Measurements from ENCODE around the gene NF1. TPM values are rescaled to one million over a fixed set of nuclear protein-coding genes. Genes with fewer than 3 reads are reported as not detected.

NF1 gene
- total RNA-seq, 1 experiment from 2014 or later: 57.0 TPM

DNA sequence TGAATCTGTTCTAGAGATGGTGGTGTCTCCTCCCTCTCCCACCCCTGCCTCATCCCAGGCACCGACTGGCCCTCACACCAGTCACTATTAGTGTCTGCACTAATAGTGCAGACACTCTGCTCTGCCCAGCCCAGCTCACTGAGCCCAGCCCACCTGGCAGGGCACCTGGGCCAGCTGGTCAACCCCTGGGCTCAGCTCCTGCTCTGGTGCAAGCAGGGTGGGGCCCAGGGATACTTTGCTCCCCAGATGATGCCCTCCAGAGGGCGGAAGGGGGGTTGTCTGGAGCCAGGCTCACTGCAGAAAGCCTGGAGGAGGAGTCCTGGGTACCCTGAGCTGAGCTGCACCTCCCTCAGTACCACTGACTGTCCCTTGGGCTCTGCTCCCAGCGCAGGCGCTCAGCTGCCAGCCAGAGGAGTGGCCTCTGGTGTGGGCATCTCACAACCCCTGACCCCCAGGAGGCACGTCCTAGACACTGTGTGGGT lies 311.2 kb downstream of the NF1 start:
- Histone ChIP-seq H3K36me3 (no peaks in the 10 kb centered on the region), H3K4me1 (peaks cover 21% of the 10 kb centered on the region), H3K9me3 (replicated peaks) (no peaks in the 10 kb centered on the region), H3K27ac (no peak overlapping the region), H3K4me3 (no peak overlapping the region), H3K27me3 (no peaks in the 10 kb centered on the region)
- no peak for DNase-seq

DNA sequence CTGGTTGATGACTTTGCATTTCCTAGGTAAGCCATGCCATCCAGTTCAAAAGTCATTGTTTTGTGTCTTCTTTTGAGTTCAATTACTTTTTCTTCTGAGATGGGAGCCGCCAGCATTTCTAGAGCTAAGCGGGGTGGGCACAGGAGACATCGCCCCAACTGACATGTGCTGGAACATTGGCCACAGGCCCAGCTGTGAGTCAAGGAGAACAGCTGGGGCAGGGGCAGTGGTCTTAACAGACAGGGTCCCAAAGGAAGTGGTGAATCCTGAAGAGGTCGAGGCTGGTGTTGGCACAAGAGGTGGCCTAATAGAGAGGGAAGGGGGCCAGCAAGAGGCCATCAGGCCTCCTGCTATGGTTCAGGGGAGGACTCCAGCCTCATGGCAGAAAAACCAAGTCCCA lies 313.8 kb downstream of the NF1 start:
- Histone ChIP-seq H3K27ac (no peak overlapping the region), H3K4me1 (peaks cover 32% of the 10 kb centered on the region), H3K36me3 (no peaks in the 10 kb centered on the region), H3K4me3 (no peak overlapping the region), H3K9me3 (replicated peaks) (no peaks in the 10 kb centered on the region), H3K27me3 (no peaks in the 10 kb centered on the region)
- no peak for DNase-seq

DNA sequence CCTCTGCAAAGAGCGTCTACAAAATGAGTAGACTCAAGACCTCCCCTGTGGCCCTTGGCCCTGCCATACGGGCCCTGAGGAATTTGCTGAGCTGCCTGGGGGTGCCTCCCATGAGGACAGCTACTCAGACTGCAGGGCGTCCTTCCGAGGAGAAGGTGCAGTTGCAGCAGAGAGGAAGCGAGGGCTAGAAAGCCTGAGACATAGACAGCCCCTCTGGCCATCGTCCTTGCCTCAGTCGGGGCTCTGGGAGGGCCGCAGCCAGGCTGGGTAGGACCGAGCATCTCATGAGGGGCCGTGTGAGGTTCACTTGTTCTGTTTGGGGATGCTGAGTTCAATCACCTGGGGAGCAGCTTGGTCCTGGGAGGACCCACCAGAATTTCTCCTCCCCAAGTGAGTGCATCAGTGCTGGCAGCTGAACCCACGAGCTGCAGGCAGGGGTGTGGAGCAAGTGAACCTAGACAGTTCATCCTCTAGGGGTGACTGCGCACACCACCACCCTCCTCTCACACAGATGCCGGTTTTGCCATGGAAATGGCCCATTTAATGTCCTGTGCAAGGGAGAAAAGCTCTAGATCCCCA lies 317.0 kb downstream of the NF1 start:
- H3K27ac ChIP-seq: no peak overlapping the region
- no peak for DNase-seq
- peaks cover 60% of the 10 kb centered on the region for H3K4me1 ChIP-seq

DNA sequence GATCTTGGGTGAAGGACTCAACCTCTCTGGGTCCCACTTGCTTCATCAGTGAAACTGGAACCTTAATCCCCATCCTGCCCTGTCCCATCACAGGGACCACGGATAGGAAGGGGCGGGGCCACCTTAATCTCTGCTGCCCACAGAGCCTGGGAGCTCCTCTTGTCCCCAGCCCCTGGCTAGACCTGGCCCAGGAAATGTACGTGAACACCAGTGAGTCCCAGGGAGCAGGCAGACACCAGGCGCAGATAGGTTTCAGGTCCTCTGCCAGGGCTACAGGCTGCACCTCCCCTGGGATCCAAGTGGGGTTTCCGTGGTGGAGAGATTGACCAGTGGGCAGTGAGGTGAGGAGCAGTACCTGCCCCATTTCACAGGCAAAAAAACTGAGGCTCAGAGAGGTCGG lies 317.7 kb downstream of the NF1 start:
- H3K4me3 ChIP-seq: no peak overlapping the region
- H3K4me1 ChIP-seq: peaks cover 61% of the 10 kb centered on the region
- no peaks in the 10 kb centered on the region for H3K36me3 ChIP-seq
- no peaks in the 10 kb centered on the region for H3K27me3 ChIP-seq
- no peak for DNase-seq
- no peak overlapping the region for H3K27ac ChIP-seq
- H3K9me3 ChIP-seq (replicated peaks): no peaks in the 10 kb centered on the region

More for the DNA sequence above, 317.0 kb downstream of the NF1 start:
- no peaks in the 10 kb centered on the region for H3K36me3 ChIP-seq
- H3K4me3 ChIP-seq: no peak overlapping the region
- no peaks in the 10 kb centered on the region for H3K9me3 ChIP-seq (replicated peaks)
- H3K27me3 ChIP-seq: no peaks in the 10 kb centered on the region

DNA sequence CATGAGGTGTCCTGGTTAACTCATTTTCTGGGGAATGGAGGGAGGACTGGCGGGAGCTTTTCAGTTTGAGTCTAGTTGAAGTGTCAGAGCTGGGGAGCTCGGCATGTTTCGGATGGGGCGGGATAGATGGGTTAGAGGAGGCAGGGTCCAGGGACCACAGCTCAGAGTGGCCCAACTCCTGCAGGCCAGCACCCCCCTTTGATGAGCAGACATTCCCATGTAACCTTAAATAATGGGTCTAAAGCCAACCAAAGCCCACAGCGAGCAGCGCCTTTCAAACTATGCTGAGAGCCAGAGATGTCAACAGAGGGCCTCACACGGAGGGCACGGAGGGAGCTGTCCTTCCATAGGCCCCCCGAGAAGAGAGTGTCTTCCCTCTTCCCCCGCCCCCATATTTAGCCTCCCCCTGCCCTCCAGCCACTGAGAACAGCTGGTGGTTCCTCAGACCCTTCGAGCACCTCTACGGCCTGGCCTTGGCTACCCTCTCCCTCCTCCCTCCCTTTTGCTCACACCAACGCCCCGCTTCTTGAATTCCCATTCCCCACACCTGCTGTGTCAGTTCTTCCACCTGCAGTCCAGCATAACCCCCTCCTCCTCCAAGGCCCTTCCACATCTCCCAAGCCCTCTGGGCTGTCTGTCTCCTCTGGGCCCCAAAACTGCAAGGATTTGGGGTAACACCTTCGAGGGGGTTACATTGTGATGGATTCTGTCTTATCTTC lies 318.5 kb downstream of the NF1 start:
- DNase-seq: peak in 1 of 2 experiments; percentile 36
- Histone ChIP-seq H3K4me1 (peaks cover 55% of the 10 kb centered on the region), H3K27ac (peak overlapping the region; percentile 40), H3K4me3 (no peak overlapping the region), H3K27me3 (no peaks in the 10 kb centered on the region), H3K36me3 (no peaks in the 10 kb centered on the region), H3K9me3 (replicated peaks) (no peaks in the 10 kb centered on the region)

DNA sequence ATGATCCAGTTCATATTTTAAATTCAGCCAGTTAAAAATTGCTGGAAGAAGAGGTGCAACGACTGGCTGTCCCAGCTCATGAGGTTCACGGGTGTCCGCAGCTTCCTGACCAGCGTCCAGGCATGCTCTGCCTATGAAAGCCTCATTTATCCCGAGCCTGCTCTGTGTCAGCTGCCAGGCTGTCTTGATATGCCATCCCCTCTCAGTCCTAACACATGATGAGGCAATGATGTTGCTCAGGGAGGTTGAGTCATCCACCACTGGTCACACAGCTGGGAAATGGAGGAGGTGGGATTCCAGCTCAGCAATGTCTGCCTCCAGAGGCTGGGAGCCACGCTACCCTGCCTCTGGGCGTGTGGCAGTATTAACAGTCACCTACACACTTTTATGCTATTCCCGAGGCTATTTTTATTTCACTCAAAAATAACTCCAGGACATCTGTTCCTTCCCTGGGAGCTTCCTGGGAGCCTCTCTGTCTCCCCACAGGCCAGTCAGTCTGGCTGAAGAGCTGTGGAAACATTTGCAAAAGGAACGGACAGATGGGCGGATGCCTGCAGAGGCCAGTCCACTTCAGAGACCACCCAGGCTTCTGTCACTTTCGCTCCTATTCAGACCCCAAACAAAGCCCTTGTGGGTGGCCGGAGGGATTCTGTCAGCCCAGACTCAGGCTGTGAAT lies 319.2 kb downstream of the NF1 start:
- peak; percentile 87 to 89 for DNase-seq
- peaks cover 47% of the 10 kb centered on the region for H3K4me1 ChIP-seq

DNA sequence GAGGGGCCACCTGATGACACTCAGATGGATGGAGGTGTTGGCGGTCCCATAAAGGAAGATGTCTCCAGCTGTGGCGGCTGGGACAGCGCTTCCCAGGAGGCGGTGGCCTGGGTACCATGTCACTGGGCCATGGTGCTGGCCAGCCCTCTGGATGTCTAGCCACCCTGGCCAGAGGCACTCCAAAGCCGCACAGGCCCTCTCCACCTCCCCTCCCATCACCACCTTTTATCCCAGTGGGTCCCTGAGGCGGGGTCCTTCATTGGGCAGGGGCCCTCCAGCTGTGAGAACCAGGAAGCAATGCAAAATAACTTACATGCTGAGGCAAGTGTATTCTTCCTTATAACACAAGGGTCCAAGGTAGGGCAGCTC lies 319.8 kb downstream of the NF1 start:
- no peaks in the 10 kb centered on the region for H3K36me3 ChIP-seq
- H3K4me3 ChIP-seq: no peak overlapping the region
- H3K27ac ChIP-seq: peak overlapping the region; percentile 40; the same call in 1 of the 2 replicates
- no peaks in the 10 kb centered on the region for H3K9me3 ChIP-seq (replicated peaks)
- H3K27me3 ChIP-seq: no peaks in the 10 kb centered on the region
- H3K4me1 ChIP-seq: peaks cover 45% of the 10 kb centered on the region
- DNase-seq: no peak

More for the DNA sequence above, 319.2 kb downstream of the NF1 start:
- no peaks in the 10 kb centered on the region for H3K9me3 ChIP-seq (replicated peaks)
- peak overlapping the region; percentile 40 for H3K27ac ChIP-seq
- H3K27me3 ChIP-seq: no peaks in the 10 kb centered on the region
- H3K36me3 ChIP-seq: no peaks in the 10 kb centered on the region
- no peak overlapping the region for H3K4me3 ChIP-seq

DNA sequence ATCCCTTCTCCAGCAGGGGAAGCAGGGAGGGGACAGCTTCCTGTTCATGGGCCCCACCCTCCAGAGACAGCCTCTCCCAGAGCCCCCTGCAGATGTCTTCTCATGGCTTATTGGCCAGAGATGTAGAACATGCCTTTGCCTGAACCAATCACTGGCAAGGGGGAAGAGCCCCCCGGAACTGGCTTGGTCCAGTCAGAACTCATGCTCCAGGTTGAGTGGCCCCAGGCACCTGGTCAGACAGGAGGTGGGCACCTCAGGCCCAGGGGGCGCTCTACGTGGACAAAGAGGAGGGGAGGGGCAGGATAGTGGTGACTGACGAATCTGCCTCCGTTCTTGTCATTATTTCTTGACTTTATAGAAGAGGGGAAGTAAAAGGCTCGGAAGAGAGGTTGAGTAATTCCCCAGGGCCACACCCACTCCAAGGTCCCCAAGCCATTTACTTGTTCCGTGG lies 320.3 kb downstream of the NF1 start:
- no peaks in the 10 kb centered on the region for H3K27me3 ChIP-seq
- H3K27ac ChIP-seq: peak overlapping the region; percentile 40; the same call in 1 of the 2 replicates
- no peaks in the 10 kb centered on the region for H3K36me3 ChIP-seq
- H3K4me3 ChIP-seq: no peak overlapping the region
- no peaks in the 10 kb centered on the region for H3K9me3 ChIP-seq (replicated peaks)
- H3K4me1 ChIP-seq: peaks cover 45% of the 10 kb centered on the region
- peak; percentile 36 to 41 for DNase-seq

DNA sequence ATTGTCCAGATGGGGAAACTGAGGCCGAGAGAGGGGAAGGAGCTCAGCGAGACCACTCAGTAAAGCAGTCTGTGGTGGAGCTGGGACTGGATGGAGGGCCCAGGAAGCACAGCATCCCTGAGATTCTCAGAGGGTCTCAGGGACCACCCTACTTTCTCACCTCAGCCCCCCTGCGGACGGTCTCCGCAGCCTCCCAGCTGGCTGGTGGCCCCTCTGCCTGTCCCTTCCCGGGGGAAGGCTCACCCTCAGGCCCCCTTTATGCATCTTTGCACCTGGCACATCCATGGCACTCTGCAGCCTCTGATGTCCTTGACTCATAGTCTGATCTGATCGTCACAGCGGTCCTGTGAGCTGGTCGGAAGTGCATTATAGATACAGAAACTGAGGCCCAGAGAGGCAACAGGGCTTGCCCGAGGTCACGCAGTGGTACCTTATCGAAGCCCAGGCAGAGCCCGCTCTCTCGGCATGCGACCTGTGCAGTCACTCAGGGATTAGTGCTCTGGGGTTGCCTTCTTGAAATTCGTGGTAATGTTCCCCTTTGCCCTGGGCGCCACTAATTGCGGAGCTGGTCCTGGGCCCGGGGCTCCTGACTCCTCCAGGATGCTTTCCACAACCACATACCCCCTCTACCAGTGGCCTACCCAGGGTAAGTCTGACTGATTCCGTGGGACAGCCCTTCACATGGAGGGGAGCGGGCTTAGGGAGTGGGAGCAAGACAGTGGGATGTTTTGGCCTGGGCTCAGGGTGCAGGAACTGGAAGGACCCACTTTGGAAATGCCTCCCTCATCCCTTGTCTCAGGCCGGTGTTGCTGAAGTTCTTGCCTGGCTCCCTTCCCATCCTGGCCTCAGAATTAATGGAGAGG lies 321.1 kb downstream of the NF1 start:
- Histone ChIP-seq H3K27me3 (no peaks in the 10 kb centered on the region), H3K36me3 (no peaks in the 10 kb centered on the region), H3K27ac (peak overlapping the region; percentile 66), H3K4me1 (peaks cover 45% of the 10 kb centered on the region), H3K9me3 (replicated peaks) (no peaks in the 10 kb centered on the region), H3K4me3 (no peak overlapping the region)
- no peak for DNase-seq

DNA sequence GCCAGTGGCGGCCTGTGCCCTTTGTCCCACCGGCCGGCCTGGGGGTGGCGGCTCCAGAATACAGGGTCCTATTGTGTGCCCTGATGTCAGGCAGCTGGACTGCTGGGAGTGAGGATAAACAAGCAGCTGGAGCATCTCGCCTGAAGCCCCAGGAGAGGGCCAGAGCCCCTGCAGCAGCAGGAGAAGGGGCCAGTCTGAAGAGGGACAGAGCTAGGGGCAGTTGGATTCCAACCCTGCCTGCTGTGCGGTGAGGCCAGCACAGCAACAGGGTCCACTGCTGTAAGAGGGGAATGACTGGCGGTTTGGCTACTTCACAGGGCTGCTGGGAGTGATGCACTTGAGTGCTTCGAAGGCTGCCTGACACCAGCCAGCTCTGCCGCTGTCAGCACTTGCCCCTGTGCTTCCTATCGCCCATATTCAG lies 321.7 kb downstream of the NF1 start:
- peak; percentile 85 to 87 for DNase-seq
- Histone ChIP-seq H3K4me3 (no peak overlapping the region), H3K9me3 (replicated peaks) (no peaks in the 10 kb centered on the region), H3K36me3 (no peaks in the 10 kb centered on the region), H3K4me1 (peaks cover 45% of the 10 kb centered on the region), H3K27me3 (no peaks in the 10 kb centered on the region), H3K27ac (peak overlapping the region; percentile 66)

DNA sequence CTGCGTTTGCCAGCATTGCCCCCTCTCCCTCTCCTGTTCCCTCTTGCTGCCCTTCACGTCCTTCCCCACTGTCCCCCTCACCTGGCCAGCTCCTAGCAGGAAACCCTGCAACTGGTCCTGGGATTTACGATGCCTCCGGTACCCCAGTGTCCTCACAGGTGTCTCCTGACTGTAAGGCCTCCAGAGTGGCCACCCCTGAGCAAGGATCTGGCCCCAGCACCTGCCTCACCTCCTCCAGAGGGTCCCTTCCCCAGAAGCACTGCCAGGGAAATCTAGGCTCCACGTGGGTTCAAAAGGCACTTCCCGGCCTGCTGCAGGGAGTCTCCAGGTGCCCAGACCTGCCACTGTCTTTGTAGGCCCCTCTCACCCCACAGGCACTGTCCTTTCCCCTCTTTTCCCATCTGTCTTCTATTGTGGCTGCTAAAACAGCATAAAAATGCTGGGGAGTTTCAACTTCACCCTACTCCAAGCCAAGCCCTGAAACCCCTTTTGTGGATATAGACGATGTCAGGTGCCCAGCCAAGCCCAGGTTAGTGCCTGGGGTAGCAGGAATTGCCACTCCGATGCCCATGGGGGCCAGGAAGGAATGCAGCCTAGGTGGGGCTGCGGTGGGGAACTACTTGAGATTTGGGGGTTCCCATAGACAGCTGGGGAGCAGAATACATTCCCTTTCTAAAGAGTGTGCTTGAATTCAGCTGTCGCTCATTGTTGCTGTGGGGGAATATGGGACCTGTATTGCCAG lies 322.4 kb downstream of the NF1 start:
- Histone ChIP-seq H3K27ac (peak overlapping the region; percentile 66), H3K4me1 (peaks cover 45% of the 10 kb centered on the region), H3K36me3 (no peaks in the 10 kb centered on the region), H3K9me3 (replicated peaks) (no peaks in the 10 kb centered on the region; the same call in 1 of the 2 replicates), H3K4me3 (no peak overlapping the region), H3K27me3 (no peaks in the 10 kb centered on the region)
- DNase-seq: no peak

DNA sequence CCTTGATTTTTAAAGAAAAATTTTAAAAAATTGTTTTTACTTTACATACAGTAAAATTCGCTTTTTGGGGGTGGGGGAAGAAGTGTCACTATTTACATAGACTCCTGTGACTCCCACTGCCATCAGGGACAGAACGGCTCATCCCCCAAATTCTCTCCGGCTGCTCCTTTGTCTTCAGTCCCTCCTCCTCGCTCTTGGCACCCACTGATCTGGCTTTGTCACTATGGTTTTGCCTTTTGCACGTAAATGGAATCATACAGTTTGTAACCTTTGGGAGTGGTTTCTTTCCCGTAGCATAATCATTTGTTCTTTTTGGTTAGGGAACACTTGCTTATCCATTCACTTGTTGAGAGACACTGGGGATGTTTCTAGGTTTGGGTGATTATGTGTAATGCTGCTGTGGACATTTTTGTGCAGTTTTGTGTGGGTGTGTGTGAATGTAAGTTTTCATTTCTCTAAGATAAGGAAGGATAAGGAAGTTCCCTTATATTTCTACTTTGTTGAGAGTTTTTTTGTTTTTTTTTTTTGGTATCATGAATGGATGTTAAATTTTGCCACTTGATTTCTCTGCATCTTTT lies 324.1 kb downstream of the NF1 start:
- no peak for DNase-seq
- Histone ChIP-seq H3K4me1 (peaks cover 31% of the 10 kb centered on the region), H3K36me3 (no peaks in the 10 kb centered on the region), H3K4me3 (no peak overlapping the region), H3K9me3 (replicated peaks) (no peaks in the 10 kb centered on the region; the same call in 1 of the 2 replicates), H3K27ac (no peak overlapping the region), H3K27me3 (no peaks in the 10 kb centered on the region)

DNA sequence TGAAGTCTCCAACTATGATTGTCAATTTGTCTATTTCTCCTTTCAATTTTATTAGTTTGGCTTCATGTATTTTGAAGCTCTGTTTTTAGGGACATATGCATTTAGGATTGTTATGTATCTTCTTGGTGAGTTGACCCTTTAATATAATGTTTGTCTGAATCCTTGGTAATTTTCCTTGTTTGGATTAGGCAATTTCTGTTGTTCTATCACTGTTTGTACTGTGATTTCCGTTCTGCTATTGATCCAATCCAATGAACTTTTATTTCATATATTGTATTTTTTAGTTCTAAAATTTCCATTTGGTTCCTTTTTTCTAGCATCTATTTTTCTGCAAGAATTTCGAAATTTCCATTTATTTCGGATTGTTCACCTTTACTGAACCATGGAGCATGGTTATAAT lies 327.7 kb downstream of the NF1 start:
- Histone ChIP-seq H3K27me3 (no peaks in the 10 kb centered on the region), H3K9me3 (replicated peaks) (no peaks in the 10 kb centered on the region; the same call in 1 of the 2 replicates), H3K27ac (no peak overlapping the region), H3K4me3 (no peak overlapping the region), H3K4me1 (peaks cover 12% of the 10 kb centered on the region), H3K36me3 (no peaks in the 10 kb centered on the region)
- DNase-seq: no peak

DNA sequence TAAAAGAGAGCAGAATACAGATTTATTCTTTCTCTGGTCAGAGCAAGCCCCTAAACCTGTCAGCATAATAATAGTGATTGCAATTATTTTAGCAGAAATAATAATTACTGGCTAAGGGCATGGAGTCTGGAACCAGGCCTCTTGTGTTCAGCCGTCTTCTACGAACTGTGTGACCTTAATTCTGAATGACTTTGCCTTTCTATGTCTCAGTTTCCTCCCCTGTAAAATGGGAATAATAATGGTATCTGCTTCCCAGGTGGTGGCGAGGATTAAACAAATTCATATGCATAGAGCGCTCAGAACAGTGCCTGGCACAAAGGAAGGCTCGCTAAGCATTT lies 330.1 kb downstream of the NF1 start:
- peaks cover 12% of the 10 kb centered on the region for H3K4me1 ChIP-seq
- DNase-seq: no peak
- no peaks in the 10 kb centered on the region; the same call in 1 of the 2 replicates for H3K9me3 ChIP-seq (replicated peaks)
- H3K4me3 ChIP-seq: no peak overlapping the region
- no peaks in the 10 kb centered on the region for H3K27me3 ChIP-seq
- H3K27ac ChIP-seq: no peak overlapping the region
- no peaks in the 10 kb centered on the region for H3K36me3 ChIP-seq

Measured in SJCRH30 (cell line).